Measurements from ENCODE around the gene ATPAF1. TPM values are rescaled to one million over a fixed set of nuclear protein-coding genes. Genes with fewer than 3 reads are reported as not detected.

The ATPAF1 gene
- total and polyA plus RNA-seq, 9 of the 15 experiments (the other 6 are each of a cell fraction or from before 2014, with no cell fraction given): 6.3 to 56.2 (median 27.4) TPM

DNA sequence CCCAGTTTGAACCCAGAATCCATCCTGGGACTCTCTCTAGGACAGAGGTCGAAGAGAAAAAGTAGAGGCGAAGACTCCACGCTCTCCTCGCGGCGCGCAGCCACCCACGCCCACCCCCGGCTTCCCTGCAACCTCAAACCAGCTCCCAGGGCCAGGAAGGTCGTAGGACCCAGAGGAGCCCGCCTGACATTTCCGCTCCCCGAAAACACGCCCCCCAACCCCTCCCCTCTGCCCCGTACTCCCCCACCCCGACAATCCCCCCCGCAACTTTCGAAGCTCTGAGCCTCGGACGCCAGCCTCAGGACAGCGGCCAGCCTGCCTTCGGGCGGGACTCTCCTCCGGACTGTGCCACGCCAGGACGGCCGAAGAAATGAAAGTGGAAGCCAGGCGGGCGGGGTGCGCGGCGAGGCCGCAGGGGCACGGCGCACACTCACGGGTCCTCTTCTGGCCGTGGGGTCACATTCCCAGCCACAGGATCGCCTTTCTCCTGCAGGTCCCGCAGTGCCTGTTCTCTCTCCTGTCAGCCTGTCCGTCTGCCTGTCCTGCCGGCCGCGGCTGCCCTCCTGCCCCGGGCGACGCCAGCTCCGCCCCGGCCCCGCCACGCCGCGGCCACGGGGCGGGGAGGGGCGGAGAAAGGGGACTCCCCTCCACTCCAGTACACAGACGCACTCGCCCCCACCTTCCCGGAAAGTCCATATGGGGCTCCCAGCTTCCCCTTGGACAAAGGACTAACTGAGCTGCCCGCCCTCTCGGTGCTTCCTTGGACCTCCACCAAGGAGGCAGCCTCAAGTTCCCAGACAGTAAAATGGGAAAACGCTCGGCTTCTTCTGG lies 51.7 kb downstream of the ATPAF1 start, which contains the start of gene MOB3C (continued):
- TF ChIP-seq, protein P1, sequence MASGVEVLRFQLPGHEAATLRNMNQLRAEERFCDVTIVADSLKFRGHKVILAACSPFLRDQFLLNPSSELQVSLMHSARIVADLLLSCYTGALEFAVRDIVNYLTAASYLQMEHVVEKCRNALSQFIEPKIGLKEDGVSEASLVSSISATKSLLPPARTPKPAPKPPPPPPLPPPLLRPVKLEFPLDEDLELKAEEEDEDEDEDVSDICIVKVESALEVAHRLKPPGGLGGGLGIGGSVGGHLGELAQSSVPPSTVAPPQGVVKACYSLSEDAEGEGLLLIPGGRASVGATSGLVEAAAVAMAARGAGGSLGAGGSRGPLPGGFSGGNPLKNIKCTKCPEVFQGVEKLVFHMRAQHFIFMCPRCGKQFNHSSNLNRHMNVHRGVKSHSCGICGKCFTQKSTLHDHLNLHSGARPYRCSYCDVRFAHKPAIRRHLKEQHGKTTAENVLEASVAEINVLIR (CRISPR knock-in tag; IDR thresholded peaks at IDR 0.05): no peak
- TF ChIP-seq ZNF444 (CRISPR knock-in tag; IDR thresholded peaks at IDR 0.05) (no peak), SMC3 (conservative IDR thresholded peaks at IDR 0.05; ENCODE audit: insufficient read depth, low read depth, low read length) (no peak), RBM39 (optimal IDR thresholded peaks at IDR 0.05; ENCODE audit: low read depth, low read length) (no peak), BCOR (IDR thresholded peaks at IDR 0.05) (0 out of 2 replicates have a peak, but pooled peaks have one; percentile 19), ZNF232 (CRISPR knock-in tag; IDR thresholded peaks at IDR 0.05) (no peak), CBX1 (IDR thresholded peaks at IDR 0.05; ENCODE audit: low read depth) (0 out of 2 replicates have a peak, but pooled peaks have one; percentile 55), PHF21A (IDR thresholded peaks at IDR 0.05; ENCODE audit: borderline replicate concordance, low read depth) (0 out of 2 replicates have a peak, but pooled peaks have one; percentile 5), CTBP1 (IDR thresholded peaks at IDR 0.05; ENCODE audit: borderline replicate concordance) (peak; percentile 63), ZEB2 (IDR thresholded peaks at IDR 0.05) (no peak), TEAD4 (IDR thresholded peaks at IDR 0.05; ENCODE audit: low read length) (no peak), TEAD4 (CRISPR knock-in tag; IDR thresholded peaks at IDR 0.05; ENCODE audit: borderline replicate concordance) (no peak), RAD51 (IDR thresholded peaks at IDR 0.05; ENCODE audit: borderline replicate concordance, low read depth) (no peak), GATAD2B (IDR thresholded peaks at IDR 0.05; ENCODE audit: borderline replicate concordance) (peak; percentile 67), XRCC5 (IDR thresholded peaks at IDR 0.05; ENCODE audit: low read depth, low read length) (no peak), NR4A1 (CRISPR knock-in tag; IDR thresholded peaks at IDR 0.05) (no peak), NR4A1 (tag; IDR thresholded peaks at IDR 0.05) (0 out of 2 replicates have a peak, but pooled peaks have one; percentile 42)
- TF ChIP-seq, protein P2, sequence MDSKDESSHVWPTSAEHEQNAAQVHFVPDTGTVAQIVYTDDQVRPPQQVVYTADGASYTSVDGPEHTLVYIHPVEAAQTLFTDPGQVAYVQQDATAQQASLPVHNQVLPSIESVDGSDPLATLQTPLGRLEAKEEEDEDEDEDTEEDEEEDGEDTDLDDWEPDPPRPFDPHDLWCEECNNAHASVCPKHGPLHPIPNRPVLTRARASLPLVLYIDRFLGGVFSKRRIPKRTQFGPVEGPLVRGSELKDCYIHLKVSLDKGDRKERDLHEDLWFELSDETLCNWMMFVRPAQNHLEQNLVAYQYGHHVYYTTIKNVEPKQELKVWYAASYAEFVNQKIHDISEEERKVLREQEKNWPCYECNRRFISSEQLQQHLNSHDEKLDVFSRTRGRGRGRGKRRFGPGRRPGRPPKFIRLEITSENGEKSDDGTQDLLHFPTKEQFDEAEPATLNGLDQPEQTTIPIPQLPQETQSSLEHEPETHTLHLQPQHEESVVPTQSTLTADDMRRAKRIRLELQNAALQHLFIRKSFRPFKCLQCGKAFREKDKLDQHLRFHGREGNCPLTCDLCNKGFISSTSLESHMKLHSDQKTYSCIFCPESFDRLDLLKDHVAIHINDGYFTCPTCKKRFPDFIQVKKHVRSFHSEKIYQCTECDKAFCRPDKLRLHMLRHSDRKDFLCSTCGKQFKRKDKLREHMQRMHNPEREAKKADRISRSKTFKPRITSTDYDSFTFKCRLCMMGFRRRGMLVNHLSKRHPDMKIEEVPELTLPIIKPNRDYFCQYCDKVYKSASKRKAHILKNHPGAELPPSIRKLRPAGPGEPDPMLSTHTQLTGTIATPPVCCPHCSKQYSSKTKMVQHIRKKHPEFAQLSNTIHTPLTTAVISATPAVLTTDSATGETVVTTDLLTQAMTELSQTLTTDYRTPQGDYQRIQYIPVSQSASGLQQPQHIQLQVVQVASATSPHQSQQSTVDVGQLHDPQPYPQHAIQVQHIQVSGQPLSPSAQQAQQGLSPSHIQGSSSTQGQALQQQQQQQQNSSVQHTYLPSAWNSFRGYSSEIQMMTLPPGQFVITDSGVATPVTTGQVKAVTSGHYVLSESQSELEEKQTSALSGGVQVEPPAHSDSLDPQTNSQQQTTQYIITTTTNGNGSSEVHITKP (IDR thresholded peaks at IDR 0.05; ENCODE audit: partially characterized antibody): no peak
- TF ChIP-seq, protein P3, sequence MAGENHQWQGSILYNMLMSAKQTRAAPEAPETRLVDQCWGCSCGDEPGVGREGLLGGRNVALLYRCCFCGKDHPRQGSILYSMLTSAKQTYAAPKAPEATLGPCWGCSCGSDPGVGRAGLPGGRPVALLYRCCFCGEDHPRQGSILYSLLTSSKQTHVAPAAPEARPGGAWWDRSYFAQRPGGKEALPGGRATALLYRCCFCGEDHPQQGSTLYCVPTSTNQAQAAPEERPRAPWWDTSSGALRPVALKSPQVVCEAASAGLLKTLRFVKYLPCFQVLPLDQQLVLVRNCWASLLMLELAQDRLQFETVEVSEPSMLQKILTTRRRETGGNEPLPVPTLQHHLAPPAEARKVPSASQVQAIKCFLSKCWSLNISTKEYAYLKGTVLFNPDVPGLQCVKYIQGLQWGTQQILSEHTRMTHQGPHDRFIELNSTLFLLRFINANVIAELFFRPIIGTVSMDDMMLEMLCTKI (IDR thresholded peaks at IDR 0.05; ENCODE audit: partially characterized antibody): no peak
- TF ChIP-seq, protein P4, sequence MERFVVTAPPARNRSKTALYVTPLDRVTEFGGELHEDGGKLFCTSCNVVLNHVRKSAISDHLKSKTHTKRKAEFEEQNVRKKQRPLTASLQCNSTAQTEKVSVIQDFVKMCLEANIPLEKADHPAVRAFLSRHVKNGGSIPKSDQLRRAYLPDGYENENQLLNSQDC (CRISPR knock-in tag; IDR thresholded peaks at IDR 0.05): no peak
- TF ChIP-seq, protein P5, sequence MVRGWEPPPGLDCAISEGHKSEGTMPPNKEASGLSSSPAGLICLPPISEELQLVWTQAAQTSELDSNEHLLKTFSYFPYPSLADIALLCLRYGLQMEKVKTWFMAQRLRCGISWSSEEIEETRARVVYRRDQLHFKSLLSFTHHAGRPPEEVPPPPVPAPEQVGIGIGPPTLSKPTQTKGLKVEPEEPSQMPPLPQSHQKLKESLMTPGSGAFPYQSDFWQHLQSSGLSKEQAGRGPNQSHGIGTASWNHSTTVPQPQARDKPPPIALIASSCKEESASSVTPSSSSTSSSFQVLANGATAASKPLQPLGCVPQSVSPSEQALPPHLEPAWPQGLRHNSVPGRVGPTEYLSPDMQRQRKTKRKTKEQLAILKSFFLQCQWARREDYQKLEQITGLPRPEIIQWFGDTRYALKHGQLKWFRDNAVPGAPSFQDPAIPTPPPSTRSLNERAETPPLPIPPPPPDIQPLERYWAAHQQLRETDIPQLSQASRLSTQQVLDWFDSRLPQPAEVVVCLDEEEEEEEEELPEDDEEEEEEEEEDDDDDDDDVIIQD (CRISPR knock-in tag; IDR thresholded peaks at IDR 0.05): no peak

All from K562 (cell line).